Liver (tissue), 9 donors: ENCODE results near the gene NSMF. TPM values are rescaled to one million over a fixed set of nuclear protein-coding genes. Genes with fewer than 3 reads are reported as not detected.

Source experiments
- DNase-seq: peaks from one replicate; pipeline ENCODE4 v3.0.0-alpha.2; 2017; ENCODE audit warnings: low spot score
- H3K27ac ChIP-seq, 2 donors: one replicate each; pipeline ENCODE4 v1.7.0; 2013; ENCODE audit warnings: inconsistent platforms in 2 of 2, low read length in 2 of 2, control low read depth in 1 of 2, low read depth in 1 of 2, mild to moderate bottlenecking in 1 of 2
- H3K27me3 ChIP-seq, 4 donors: one replicate each; pipeline versions ENCODE4 v1.6.1 to v1.7.0; 2013; ENCODE audit warnings: low read length in 3 of 4, inconsistent platforms in 1 of 4, mild to moderate bottlenecking in 1 of 4, moderate library complexity in 1 of 4; ENCODE audit not compliant: control insufficient read depth in 4 of 4, insufficient read depth in 4 of 4
- H3K36me3 ChIP-seq, 4 donors: one replicate each; pipeline versions ENCODE4 v1.6.1 to v1.7.0; 2013; ENCODE audit warnings: low read length in 3 of 4, mild to moderate bottlenecking in 3 of 4, low read depth in 1 of 4, moderate library complexity in 1 of 4; ENCODE audit not compliant: control insufficient read depth in 4 of 4, insufficient read depth in 3 of 4
- H3K4me1 ChIP-seq, 4 donors: one replicate each; pipeline versions ENCODE4 v1.6.1 to v1.7.0; 2013; ENCODE audit warnings: low read length in 3 of 4, mild to moderate bottlenecking in 3 of 4, moderate library complexity in 1 of 4; ENCODE audit not compliant: control insufficient read depth in 4 of 4, insufficient read depth in 4 of 4
- H3K4me3 ChIP-seq, 3 donors: one replicate each; pipeline versions ENCODE4 v1.6.1 to v1.7.0; 2013; ENCODE audit warnings: low read length in 3 of 3, control low read depth in 1 of 3, low read depth in 1 of 3, mild to moderate bottlenecking in 1 of 3
- H3K9ac ChIP-seq, 2 donors: one replicate each; pipeline ENCODE4 v1.7.0; 2013; ENCODE audit warnings: low read length in 2 of 2, mild to moderate bottlenecking in 2 of 2, moderate library complexity in 2 of 2, control low read depth in 1 of 2, low read depth in 1 of 2
- H3K9me3 ChIP-seq, 4 donors: one replicate each; pipeline versions ENCODE4 v1.6.1 to v1.7.0; 2013; ENCODE audit warnings: low read length in 3 of 4; ENCODE audit not compliant: control insufficient read depth in 4 of 4
- EGR1 ChIP-seq, 2 donors: IDR thresholded peaks; 2 replicates each; pipeline ENCODE4 v1.6.1; 2016 to 2018; ENCODE audit warnings: antibody characterized with exemption in 2 of 2, low read depth in 2 of 2
- FOXA1 ChIP-seq: IDR thresholded peaks from 2 replicates; pipeline ENCODE4 v1.6.1; 2016; ENCODE audit warnings: antibody characterized with exemption
- FOXA2 ChIP-seq: IDR thresholded peaks from 2 replicates; pipeline ENCODE4 v1.6.1; 2016; ENCODE audit warnings: antibody characterized with exemption
- GABPA ChIP-seq, 2 donors: IDR thresholded peaks in 1 of 2; conservative IDR thresholded peaks in 1 of 2; 2 replicates each; pipeline ENCODE4 v1.6.1; 2016; ENCODE audit warnings: antibody characterized with exemption in 2 of 2, mild to moderate bottlenecking in 1 of 2, moderate library complexity in 1 of 2
- HNF4A ChIP-seq, 2 donors: conservative IDR thresholded peaks; 2 replicates each; pipeline ENCODE4 v1.6.1; 2016; ENCODE audit warnings: antibody characterized with exemption in 2 of 2, mild to moderate bottlenecking in 2 of 2
- HNF4G ChIP-seq: IDR thresholded peaks from 2 replicates; pipeline ENCODE4 v1.6.1; 2016; ENCODE audit warnings: antibody characterized with exemption
- JUND ChIP-seq, 2 donors: IDR thresholded peaks; 2 replicates each; pipeline ENCODE4 v1.6.1; 2016; ENCODE audit warnings: antibody characterized with exemption in 2 of 2
- RXRA ChIP-seq, 2 donors: IDR thresholded peaks; 2 replicates each; pipeline ENCODE4 v1.6.1; 2017 to 2018; ENCODE audit warnings: antibody characterized with exemption in 2 of 2, mild to moderate bottlenecking in 1 of 2
- TAF1 ChIP-seq: conservative IDR thresholded peaks from 2 replicates; pipeline ENCODE4 v1.6.1; 2016; ENCODE audit warnings: antibody characterized with exemption, mild to moderate bottlenecking
- YY1 ChIP-seq: IDR thresholded peaks from 2 replicates; pipeline ENCODE4 v1.6.1; 2016; ENCODE audit warnings: antibody characterized with exemption, mild to moderate bottlenecking
- WGBS: extraction: QIAGEN DNeasy Blood & Tissue Kit; methylation state at CpG from one replicate; pipeline ENCODE4 v1.1.7; 2013; 5-methylcytosine and 5-hydroxymethylcytosine counted together
- polyA plus RNA-seq, 2 donors: library from polyadenylated mRNA; stranded (reverse) in 1 of 2; unstranded in 1 of 2; fragments of 200-250 nt in 1 of 2; fragments of >200 nt in 1 of 2; fragmentation: Nextera tagmentation in 1 of 2; extraction: Ambion mirVana in 1 of 2; gene quantifications; one replicate each; pipeline versions ENCODE4 v1.2.1 to v1.2.3, GENCODE V29; 2013 to 2015
- total RNA-seq, 2 donors: library from RNA; depleted of rRNA; stranded (reverse); fragments of >200 nt; gene quantifications; one replicate each; pipeline ENCODE4 v1.2.3, GENCODE V29; 2014
- TF ChIP-seq, protein P1 (sequence below): fragments of 150-350 bp; IDR thresholded peaks from 2 replicates; pipeline ENCODE4 v1.5.1; 2017; ENCODE audit warnings: improper control_type of control experiment, low read depth, low read length; ENCODE audit not compliant: missing input control
- TF ChIP-seq, protein P2 (sequence below): IDR thresholded peaks from 2 replicates; pipeline ENCODE4 v1.6.1; 2016; ENCODE audit warnings: antibody characterized with exemption, mild to moderate bottlenecking
- TF ChIP-seq, protein P3 (sequence below): IDR thresholded peaks from 2 replicates; pipeline ENCODE4 v1.6.1; 2016; ENCODE audit warnings: antibody characterized with exemption
- donor health status: healthy.
- donor health status: healthy.
- donor health status: healthy.
- donor health status: healthy.
- donor health status: healthy.

NSMF gene
- total and polyA plus RNA-seq, 4 donors = 1.7 to 13.5 (median 8.7) TPM

DNA sequence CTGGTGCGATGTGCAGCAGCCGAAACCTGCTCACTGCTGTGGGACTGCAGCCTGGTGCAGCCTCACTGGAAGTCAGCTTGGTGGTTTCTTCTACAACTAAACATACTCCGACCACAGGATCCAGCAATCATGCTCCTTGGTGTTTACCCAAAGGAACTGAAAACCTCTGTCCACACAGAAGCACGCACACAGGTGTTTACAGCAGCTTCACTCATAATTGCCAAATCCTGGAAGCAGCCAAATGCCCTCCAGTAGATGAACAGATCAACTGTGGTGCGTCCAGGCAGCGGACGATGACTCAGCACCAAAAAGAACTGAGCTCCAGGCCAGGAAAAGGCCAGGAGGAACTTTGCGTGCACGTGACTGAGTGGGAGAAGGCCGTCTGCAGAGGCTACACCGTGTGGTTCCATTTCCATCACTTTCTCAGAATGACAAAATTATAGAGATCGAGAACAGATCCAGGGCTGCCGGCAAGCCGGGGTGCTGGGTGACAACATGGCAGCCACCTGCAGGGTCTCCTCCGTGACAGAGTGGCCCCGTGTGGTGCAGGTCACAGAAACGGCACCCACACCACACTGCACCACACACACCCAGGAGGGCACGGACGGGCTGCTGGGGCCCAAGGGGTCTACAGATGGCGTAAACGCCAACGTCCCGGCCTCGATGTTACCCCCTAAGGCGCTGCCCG, 23.1 kb upstream of the NSMF start:
- Histone ChIP-seq H3K36me3 (peaks cover 0 to 5% (median 0%) of the 10 kb centered on the region in 4 donors), H3K27me3 (no peaks in the 10 kb centered on the region), H3K9ac (no peak overlapping the region), H3K4me1 (peaks cover 0 to 8% (median 7%) of the 10 kb centered on the region in 4 donors), H3K27ac (peak overlapping the region; percentile 60 to 79), H3K9me3 (no peaks in the 10 kb centered on the region), H3K4me3 (no peak overlapping the region)
- 68% methylated on average over 26 of the region's 26 CpGs for WGBS
- TF ChIP-seq JUND (IDR thresholded peaks at IDR 0.05) (peak in 1 of 2 donors; percentile 90), TAF1 (no peak), HNF4G (no peak), FOXA2 (peak; percentile 92), RXRA (IDR thresholded peaks at IDR 0.05) (peak; percentile 25 to 87), FOXA1 (peak; percentile 98), EGR1 (IDR thresholded peaks at IDR 0.05; ENCODE audit: low read depth in 2 of 2) (no peak), GABPA (IDR thresholded peaks at IDR 0.05 in 1 of 2, conservative IDR thresholded peaks at IDR 0.05 in 1 of 2) (peak in 1 of 2 donors; percentile 67), YY1 (peak; percentile 85), HNF4A (conservative IDR thresholded peaks at IDR 0.05) (peak in 1 of 2 donors; percentile 82)
- TF ChIP-seq, protein P1, sequence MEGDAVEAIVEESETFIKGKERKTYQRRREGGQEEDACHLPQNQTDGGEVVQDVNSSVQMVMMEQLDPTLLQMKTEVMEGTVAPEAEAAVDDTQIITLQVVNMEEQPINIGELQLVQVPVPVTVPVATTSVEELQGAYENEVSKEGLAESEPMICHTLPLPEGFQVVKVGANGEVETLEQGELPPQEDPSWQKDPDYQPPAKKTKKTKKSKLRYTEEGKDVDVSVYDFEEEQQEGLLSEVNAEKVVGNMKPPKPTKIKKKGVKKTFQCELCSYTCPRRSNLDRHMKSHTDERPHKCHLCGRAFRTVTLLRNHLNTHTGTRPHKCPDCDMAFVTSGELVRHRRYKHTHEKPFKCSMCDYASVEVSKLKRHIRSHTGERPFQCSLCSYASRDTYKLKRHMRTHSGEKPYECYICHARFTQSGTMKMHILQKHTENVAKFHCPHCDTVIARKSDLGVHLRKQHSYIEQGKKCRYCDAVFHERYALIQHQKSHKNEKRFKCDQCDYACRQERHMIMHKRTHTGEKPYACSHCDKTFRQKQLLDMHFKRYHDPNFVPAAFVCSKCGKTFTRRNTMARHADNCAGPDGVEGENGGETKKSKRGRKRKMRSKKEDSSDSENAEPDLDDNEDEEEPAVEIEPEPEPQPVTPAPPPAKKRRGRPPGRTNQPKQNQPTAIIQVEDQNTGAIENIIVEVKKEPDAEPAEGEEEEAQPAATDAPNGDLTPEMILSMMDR = no peak
- TF ChIP-seq, protein P2, sequence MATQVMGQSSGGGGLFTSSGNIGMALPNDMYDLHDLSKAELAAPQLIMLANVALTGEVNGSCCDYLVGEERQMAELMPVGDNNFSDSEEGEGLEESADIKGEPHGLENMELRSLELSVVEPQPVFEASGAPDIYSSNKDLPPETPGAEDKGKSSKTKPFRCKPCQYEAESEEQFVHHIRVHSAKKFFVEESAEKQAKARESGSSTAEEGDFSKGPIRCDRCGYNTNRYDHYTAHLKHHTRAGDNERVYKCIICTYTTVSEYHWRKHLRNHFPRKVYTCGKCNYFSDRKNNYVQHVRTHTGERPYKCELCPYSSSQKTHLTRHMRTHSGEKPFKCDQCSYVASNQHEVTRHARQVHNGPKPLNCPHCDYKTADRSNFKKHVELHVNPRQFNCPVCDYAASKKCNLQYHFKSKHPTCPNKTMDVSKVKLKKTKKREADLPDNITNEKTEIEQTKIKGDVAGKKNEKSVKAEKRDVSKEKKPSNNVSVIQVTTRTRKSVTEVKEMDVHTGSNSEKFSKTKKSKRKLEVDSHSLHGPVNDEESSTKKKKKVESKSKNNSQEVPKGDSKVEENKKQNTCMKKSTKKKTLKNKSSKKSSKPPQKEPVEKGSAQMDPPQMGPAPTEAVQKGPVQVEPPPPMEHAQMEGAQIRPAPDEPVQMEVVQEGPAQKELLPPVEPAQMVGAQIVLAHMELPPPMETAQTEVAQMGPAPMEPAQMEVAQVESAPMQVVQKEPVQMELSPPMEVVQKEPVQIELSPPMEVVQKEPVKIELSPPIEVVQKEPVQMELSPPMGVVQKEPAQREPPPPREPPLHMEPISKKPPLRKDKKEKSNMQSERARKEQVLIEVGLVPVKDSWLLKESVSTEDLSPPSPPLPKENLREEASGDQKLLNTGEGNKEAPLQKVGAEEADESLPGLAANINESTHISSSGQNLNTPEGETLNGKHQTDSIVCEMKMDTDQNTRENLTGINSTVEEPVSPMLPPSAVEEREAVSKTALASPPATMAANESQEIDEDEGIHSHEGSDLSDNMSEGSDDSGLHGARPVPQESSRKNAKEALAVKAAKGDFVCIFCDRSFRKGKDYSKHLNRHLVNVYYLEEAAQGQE = peak; percentile 60
- TF ChIP-seq, protein P3, sequence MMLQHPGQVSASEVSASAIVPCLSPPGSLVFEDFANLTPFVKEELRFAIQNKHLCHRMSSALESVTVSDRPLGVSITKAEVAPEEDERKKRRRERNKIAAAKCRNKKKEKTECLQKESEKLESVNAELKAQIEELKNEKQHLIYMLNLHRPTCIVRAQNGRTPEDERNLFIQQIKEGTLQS = no peak
- no peak for DNase-seq

DNA sequence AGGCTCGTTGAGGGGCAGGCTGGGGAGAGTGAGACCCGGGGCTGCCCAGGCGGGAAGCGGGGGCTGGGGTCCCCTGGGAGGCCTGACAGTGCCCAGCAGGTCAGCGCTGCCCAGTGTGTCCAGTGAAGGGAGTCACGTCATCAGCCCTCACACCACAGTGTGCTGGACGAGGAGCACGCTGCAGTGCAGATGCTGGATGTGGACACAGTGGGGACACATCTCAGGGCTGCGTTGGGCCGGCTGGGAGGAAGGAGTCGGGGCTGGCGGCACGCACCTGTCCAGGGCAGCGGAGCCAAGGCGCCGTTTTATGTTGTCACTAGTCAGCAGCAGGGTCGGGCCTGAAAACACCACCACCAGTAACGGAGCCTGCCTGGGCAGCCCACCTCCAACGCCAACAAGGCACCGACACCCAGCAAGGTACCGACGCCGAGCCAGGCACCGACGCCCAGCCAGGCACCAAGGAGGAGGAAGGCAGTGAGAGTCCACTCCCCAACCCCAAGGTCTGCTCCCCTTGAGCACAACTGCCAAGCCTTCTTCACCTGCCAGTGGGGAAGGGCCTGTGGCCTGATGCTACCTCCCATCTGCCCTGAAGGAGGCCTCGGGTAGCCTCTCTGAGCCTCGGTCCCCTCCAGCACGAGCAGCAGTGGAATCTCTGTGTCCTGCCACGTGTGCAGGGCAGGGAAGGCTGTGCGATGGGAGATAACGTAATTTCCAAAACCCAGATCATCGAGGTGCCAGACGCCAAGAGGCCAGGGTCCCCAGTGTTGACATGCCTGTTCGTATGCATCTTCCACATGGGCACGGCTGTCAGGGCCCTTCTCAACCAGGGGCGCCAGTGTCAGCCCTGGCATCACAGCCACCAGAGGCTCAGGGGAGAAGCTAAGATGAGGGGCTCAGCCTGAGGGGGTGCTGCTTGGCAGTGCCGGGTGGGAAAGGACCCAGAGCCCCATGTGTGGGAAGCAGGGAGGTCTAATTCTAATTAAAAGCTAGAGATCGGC, 21.9 kb upstream of the NSMF start:
- TF ChIP-seq HNF4A (conservative IDR thresholded peaks at IDR 0.05) = no peak
- Histone ChIP-seq H3K9me3 (peaks cover 2 to 7% (median 2%) of the 10 kb centered on the region in 4 donors), H3K36me3 (peaks cover 0 to 5% (median 4%) of the 10 kb centered on the region in 4 donors), H3K9ac (no peak overlapping the region), H3K4me3 (no peak overlapping the region), H3K4me1 (peaks cover 0 to 8% (median 7%) of the 10 kb centered on the region in 4 donors), H3K27ac (no peak overlapping the region), H3K27me3 (no peaks in the 10 kb centered on the region)
- WGBS = 94% methylated on average over 38 of the region's 38 CpGs
- DNase-seq = no peak
